Lower leg skin (tissue), 4 donors: ENCODE measurements around the gene PTGES2. TPM values are rescaled to one million over a fixed set of nuclear protein-coding genes. Genes with fewer than 3 reads are reported as not detected.
"Not testable (repeated sequence)": the region's sequence is repeated elsewhere in the genome, so short reads cannot be mapped to it uniquely, and the experiment has no call there.

Experiments used
- DNase-seq, 2 donors: peaks; one replicate each; pipeline ENCODE4 v3.0.0-alpha.2; 2019; ENCODE audit warnings: low spot score in 2 of 2
- H3K4me3 ChIP-seq: fragments of 200-600 bp; sonication (generic); 2 replicates; pipeline ENCODE4 v1.5.1; 2017; ENCODE audit warnings: mild to moderate bottlenecking, low read depth; ENCODE audit not compliant: poor library complexity, severe bottlenecking
- POLR2A ChIP-seq, 2 donors: fragments of 450-650 bp; IDR thresholded peaks; one replicate each; pipeline ENCODE4 v1.6.1; 2016 to 2017; ENCODE audit warnings: antibody characterized with exemption in 2 of 2, mild to moderate bottlenecking in 1 of 2, moderate library complexity in 1 of 2
- WGBS, 2 donors: methylation state at CpG; one replicate each; pipeline ENCODE4 v1.1.5; 2018; 5-methylcytosine and 5-hydroxymethylcytosine counted together
- intact Hi-C: fragments of 100-400 bp; cut with DNase I; formaldehyde crosslinking; loops from one replicate; pipeline ENCODE4 v1.15.0; 2023; ENCODE audit warnings: low total_unique reads
- total RNA-seq, 4 donors: library from RNA; depleted of rRNA; stranded (reverse); fragments of >200 nt; gene quantifications; one replicate each; pipeline ENCODE4 v1.1.0, GENCODE V29; 2016
- TF ChIP-seq, protein P1 (sequence below), 3 donors: fragments of 450-650 bp; IDR thresholded peaks; one replicate each; pipeline ENCODE4 v1.5.1; 2016; ENCODE audit warnings: antibody characterized with exemption in 3 of 3, mild to moderate bottlenecking in 3 of 3, moderate library complexity in 2 of 3

Gene PTGES2
- total RNA-seq, 4 donors from 2014 or later = 32.6 to 66.5 (median 56.3) TPM

DNA sequence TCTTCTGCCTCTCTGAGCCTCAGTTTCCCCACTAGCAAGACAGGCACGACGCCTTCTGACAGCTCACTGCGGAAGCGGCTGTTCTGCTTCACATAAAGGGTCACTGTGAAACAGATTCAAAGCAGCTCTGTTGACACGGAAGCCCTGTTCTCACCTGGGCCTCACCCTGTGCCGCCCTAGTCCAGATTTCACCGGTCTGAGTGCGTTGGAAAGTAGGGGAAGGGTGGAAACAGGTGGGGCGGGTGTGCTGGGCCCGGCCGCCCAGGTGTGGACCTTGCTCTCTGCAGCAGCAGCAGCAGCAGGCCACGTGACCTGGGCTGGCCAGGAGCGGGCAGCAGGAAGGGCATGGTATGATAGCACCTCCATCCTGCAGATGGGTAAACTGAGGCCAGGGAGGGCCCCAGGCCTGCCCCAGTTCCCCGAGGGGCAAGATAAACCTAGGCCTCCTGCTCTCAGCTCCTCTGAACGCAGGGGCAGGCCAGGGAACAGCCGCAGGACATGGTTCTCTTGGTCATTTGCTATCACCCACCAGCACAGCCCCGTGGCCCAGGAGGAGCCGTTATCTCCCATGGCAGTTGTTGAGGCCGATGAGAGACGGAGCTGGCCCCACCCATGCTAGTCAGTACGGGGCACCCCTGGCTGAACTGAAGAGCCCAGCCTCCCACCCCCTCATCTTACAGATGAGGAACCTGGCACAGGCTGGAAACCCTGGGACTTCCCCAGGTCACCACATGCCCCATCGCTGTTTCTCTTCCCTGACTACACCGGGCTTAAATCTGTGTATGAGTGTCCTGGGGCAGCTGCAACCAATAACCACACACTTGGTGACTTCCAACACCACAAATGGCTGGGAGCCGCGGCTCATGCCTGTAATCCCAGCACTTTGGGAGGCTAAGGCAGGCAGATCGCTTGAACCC, 12.1 kb downstream of the PTGES2 start:
- TF ChIP-seq, protein P1, sequence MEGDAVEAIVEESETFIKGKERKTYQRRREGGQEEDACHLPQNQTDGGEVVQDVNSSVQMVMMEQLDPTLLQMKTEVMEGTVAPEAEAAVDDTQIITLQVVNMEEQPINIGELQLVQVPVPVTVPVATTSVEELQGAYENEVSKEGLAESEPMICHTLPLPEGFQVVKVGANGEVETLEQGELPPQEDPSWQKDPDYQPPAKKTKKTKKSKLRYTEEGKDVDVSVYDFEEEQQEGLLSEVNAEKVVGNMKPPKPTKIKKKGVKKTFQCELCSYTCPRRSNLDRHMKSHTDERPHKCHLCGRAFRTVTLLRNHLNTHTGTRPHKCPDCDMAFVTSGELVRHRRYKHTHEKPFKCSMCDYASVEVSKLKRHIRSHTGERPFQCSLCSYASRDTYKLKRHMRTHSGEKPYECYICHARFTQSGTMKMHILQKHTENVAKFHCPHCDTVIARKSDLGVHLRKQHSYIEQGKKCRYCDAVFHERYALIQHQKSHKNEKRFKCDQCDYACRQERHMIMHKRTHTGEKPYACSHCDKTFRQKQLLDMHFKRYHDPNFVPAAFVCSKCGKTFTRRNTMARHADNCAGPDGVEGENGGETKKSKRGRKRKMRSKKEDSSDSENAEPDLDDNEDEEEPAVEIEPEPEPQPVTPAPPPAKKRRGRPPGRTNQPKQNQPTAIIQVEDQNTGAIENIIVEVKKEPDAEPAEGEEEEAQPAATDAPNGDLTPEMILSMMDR (IDR thresholded peaks at IDR 0.05) = no peak
- TF ChIP-seq POLR2A (IDR thresholded peaks at IDR 0.05) = no peak
- whole genome bisulfite sequencing, 2 donors = 86 to 92% methylated on average over 24 of the region's 26 CpGs
- no peak overlapping the region for H3K4me3 ChIP-seq
- DNase-seq = peak in 1 of 2 donors; percentile 82
- intact Hi-C loops = loop anchor here (5.0 kb wide), 1 partner anchor 168 kb away; no protein-coding TSS in a partner anchor

DNA sequence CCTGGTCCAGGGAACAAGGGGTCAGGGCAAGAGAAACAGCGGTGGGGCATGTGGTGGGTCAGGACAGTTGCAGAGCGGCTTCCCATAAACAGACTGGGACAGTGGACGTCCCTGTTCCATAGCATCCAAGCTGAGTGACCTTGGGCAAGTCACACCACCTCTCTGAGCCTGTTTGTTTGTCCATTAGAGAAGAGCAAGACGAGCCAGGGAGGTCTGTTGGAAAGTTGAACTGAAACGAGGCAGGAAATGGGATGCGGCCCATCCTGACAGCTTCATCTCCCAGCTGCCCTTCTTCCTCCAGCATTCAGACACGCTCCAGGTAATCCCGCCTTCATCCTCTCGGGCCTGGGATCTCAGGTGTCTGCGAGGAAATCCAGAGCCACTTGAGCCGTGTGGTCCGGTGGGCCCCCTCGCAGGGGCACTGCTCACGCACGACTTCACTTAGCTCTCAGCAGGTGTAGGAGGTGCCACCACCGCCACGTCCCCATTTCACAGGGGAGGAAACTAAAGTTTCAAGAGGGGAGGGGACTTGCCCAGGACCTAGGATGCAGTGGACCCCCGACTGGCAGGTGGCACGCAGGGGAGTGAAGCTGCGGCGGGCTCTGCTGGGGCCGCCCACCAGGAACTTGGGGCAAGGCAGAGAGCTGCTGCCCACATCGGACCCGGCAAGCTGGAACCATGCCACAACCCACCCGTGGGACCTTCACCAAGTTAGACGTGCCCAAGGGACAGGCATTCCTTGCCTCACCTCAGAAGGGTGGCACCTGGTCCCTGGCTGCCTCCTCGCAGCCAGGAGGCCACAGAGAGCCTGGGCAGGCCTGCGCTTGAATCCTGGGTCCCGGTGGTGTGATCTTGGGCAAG, 13.0 kb downstream of the PTGES2 start:
- TF ChIP-seq, protein P1 (IDR thresholded peaks at IDR 0.05) = no peak
- TF ChIP-seq POLR2A (IDR thresholded peaks at IDR 0.05) = no peak
- no peak overlapping the region for H3K4me3 ChIP-seq
- peak in 1 of 2 donors; percentile 85 for DNase-seq
- WGBS, 2 donors = 81 to 86% methylated on average over 29 of the region's 29 CpGs
- intact Hi-C loops = loop anchor here (5.0 kb wide), 1 partner anchor 167 kb away; no protein-coding TSS in a partner anchor

DNA sequence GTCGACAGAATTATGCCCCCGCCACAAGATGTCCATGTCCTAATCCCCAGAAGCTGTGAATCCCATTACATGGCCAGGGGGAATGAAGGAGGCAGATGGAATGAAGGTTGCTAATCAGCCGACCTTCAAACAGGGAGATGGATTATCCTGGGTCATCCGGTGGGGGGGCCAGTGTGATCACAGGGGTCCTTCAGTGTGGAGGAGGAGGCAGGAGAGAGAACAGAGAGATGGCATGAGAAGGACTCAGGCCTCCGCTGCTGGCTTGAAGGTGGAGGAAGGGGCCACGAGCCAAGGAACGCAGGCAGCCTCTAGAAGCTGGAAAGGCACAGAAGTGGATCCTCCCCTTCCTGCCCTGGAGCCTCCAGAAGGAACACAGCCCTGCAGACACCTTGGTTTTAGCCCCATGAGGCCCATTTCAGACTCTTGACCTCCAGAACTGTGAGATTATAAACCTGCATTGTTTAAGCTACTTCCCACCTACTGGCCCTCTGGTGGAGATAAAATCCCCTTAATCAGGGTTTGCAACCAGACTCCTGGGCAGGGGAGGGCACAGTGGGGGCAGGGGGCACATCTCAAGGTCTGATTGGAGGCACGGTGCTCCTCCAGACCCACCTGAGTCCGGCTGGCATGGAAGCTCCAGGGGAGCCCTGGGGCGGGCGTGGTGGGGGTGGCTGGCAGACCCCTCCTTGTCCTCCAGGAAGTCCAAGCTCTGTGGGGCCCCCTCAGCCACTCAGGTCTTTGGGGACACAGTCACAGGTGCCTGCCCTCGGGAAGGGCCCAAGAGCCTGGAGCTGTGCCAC, 13.8 kb downstream of the PTGES2 start:
- no peak overlapping the region for H3K4me3 ChIP-seq
- TF ChIP-seq, protein P1 (IDR thresholded peaks at IDR 0.05) = no peak
- no peak for TF ChIP-seq POLR2A (IDR thresholded peaks at IDR 0.05)
- WGBS, 2 donors = 90 to 96% methylated on average over 12 of the region's 12 CpGs
- DNase-seq = no peak
- intact Hi-C loops = no loop called here

DNA sequence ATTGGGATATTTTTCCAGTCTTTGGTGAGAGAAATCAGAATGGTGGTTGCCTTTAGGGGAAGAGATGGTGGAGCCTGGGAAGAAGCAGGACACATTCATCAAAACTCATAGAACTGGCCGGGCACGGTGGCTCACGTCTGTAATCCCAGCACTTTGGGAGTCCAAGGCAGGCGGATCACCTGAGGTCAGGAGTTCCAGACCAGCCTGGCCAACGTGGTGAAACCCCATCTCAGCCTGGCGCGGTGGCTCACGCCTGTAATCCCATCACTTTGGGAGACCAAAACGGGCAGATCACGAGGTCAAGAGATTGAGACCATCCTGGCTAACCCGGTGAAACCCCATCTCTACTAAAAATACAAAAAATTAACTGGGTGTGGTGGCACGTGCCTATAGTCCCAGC, 15.8 kb downstream of the PTGES2 start:
- intact Hi-C loops, H3K4me3 ChIP-seq, DNase-seq: not testable (repeated sequence)
- 80 to 83% methylated on average over 12 of the region's 12 CpGs for WGBS, 2 donors

DNA sequence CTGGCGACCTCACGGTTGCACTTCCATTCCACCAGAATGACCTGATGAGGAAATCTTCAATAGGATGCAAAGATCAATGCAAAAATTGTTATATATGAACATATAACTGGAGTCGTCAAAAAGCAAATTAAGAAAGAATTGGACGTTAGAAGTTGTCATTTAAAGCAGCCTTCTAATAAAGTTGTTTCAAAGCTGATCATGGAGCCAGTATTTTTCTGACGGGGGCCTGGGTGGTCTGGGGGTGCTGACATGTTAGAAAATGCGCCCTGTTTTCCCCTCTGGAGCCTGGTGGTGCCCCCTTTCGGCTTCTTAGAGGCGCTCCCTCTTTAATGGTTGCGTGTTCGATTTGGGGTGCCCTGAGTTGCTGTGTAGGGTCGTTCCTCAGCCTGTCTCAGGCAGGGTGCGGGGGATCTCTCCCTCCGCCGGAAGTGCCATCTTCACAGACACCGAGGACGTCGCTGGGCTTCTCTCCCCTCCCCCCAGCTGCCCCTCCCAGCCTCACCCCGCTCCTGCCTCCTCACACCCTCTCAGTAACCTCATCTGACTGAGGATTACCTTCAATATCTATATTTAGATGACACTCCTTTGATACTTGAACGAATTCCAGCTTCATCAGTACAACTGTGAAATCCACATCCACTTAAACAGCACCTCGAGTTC, 18.3 kb downstream of the PTGES2 start:
- no peak for DNase-seq
- TF ChIP-seq POLR2A (IDR thresholded peaks at IDR 0.05) = no peak
- TF ChIP-seq, protein P1 (IDR thresholded peaks at IDR 0.05) = no peak
- intact Hi-C loops = no loop called here
- WGBS, 2 donors = 61 to 63% methylated on average over 20 of the region's 20 CpGs
- H3K4me3 ChIP-seq = no peak overlapping the region
